Islet precursor cell (in vitro differentiated cells): ENCODE results near the gene DNASE1L2.
"Not testable (repeated sequence)": the region's sequence is repeated elsewhere in the genome, so short reads cannot be mapped to it uniquely, and the experiment has no call there.

Source experiments
- DNase-seq: peaks from one replicate; pipeline ENCODE4 v3.0.0-alpha.2; 2018

Gene DNASE1L2, protein sequence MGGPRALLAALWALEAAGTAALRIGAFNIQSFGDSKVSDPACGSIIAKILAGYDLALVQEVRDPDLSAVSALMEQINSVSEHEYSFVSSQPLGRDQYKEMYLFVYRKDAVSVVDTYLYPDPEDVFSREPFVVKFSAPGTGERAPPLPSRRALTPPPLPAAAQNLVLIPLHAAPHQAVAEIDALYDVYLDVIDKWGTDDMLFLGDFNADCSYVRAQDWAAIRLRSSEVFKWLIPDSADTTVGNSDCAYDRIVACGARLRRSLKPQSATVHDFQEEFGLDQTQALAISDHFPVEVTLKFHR

DNA sequence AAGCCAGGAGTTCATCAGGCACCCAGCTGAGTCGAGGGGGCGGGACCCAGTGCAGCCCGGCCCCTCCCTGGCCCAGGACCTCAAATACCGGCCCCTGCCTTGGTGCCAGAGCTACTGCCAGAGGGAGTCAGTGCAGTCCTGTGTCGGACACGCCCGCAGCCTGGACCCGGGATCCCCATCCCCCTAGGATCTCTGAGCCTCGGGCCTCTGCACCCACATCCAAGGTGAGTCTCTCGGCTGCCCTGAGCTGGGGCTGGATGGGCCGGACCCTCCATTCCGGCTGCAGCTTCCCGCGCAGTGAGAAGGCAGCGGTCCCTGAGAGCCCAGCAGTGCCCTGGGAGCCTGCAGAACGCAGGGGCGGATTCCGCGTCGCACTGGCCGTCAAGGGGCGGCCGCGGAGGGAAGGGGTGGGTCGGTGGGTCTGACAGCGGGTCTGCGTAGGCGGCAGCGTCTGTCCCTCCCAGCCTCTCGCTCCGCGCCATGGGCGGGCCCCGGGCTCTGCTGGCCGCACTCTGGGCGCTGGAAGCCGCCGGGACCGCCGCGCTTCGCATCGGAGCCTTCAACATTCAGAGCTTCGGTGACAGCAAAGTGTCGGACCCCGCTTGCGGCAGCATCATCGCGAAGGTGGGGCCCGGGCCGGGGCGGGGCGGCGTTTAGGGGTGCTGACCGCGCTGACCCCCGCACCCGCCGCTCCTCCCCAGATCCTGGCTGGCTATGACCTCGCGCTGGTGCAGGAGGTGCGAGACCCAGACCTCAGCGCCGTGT is at the start of gene DNASE1L2:
DNASE1L2 (plus strand) TSS at position 108 of the 765 bp plus-strand sequence; CDS start at position 481, 373 bp downstream.
- DNase-seq, result peak; percentile 85

DNA sequence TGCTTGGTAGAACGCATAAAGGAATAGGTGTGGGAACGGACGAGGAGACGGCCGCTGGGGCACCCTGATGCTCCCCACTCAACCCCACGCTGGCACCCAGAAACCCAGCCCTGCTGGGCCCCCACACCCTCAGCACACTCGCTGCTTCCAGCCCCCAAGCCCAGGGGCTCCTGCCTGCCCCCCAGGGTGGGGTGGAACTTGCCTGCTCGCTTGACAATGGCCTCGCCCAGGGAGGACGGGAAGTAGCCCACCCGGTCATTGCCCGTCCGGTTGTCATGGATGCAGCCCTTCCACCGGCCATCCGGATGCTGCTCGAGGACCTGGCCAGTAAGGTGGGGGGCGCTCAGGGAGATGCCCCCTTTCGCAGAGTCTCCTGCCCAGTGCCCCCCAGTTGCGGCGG is 49.7 kb upstream of the DNASE1L2 start:
- no peak for DNase-seq

DNA sequence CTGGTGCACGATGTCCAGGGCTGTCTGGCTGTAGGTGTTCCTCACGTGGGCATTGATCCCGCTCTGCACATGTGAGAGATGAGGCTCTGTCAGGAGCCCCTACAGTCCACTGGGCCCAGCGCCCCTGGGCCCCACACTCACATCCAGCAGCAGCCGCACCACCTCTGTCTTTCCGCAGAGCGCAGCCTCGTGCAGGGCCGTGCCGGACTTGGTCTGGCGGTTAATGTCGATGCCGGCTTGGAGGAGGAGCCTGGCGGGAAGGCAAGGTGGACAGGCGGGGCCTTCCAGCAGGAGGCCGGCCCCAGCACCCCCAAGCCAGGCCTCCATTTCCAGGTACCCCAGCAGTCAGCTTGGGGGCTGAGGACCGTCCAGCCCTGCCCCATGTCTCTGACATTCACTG is 49.0 kb upstream of the DNASE1L2 start:
- DNase-seq, result no peak

DNA sequence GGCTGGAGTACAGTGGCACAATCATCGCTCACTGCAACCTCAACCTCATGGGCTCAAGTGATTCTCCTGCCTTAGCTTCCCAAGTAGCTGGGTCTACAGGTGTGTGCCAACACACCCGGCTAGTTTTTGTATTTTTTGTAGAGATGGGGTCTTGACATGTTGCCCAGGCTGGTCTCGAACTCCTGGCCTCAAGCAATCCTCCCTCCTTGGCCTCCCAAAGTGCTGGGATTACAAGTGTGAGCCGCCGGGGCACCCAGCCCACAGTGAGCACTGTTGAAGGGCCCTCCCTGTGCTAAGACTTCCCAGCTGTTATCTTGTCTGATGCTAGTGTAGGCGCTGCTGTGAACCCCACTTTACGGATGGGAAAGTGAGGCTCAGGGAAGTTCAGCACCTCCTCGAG is 47.8 kb upstream of the DNASE1L2 start:
- DNase-seq, result no peak

DNA sequence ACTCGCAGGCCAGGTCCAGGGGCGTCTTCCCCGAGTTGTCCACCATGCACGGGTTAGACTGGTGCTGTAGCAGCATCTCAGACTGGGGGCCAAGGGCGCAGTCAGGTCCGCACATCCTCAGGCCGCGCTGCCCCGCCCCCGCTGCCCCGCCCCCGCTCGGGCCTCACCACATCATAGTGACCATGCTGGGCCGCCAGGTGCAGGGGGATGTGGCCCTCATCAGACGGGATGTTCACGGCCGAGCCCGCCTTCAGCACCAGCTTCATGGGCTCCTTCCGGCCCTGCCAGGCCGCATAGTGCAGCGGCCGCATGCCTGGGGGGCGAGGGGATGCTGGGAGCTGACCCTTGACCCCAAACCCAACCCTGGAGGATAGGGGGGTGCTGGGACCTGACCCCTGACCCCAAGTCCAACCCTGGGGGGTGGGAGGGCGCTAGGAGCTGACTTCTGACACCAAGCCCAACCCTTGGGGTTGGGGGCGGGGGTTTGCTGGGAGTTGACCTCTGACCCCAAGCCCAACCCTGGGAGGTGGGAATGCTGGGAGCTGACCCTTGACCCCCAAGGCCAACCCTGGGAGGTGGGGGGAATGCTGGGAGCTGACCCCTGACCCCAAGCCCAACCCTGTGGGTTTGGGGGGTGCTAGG is 46.9 kb upstream of the DNASE1L2 start:
- no peak for DNase-seq

DNA sequence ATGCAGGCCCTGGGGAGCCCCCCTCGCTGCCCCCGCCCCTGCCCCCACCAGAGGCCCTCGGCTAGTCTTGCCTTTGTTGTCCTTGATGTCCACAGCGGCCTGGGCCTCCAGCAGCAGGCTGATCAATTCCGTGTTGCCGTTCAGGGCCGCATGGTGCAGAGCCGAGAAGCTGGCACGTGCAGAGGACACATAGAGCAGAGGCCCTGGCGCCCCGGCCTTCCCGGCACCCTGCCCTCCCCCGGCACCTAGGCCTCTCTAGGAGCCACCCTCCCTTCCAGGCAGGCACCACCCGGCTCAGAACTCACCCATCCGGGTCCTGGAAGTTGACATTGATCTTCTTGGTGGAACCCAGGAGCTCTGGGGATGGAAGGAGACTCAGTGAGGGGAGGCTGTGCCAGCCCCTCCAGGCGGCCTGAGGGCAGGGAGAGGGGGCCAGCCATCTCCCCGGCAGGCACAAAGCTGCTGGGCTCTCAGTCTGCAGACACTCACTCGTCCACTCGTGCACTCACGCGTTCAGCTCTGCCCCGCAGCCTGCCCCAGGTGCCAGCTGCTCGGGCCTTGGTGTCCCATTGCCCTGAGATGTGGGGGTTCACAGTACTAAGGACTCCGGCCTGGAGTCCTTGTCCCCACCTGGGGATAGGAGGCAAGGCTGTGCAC is 46.1 kb upstream of the DNASE1L2 start:
- DNase-seq, result no peak

DNA sequence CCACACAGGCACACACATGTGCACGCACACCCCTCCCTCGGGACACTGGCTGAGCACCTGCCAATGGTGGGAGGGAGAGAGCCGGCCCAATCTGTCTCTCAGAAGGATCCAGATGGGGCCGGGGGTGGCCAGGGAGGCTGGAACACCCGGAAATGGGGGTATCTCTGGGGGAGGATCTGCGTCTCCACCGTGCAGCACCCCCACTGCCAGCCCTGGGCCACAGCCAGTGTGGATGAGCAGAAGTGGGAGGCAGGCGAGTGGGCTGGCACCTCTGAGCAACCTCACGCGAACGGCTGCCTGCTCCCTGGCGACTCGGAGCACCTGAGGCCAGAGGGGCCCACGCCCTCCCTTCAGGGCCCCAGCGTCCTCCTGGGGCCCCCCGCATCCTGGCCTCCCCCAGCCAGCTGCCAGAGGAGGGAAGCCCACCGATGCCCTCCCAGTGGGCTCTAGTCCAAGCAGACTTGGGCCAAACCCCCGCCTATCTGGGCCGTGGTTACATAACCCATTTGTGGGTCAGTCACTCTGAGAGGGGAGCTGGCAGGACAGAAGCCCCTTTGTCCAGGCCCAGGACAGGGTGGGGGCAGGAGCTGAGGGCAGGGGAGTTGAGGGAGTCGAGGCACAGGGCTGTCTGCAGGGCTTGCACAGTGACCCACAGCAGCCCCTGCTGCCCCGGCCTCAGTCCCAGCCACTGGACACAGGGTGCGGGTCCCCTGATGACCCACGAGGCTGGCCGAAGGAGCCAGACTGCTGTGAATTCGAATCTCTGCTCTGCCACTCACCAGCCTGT is 45.4 kb upstream of the DNASE1L2 start:
- DNase-seq, result no peak

DNA sequence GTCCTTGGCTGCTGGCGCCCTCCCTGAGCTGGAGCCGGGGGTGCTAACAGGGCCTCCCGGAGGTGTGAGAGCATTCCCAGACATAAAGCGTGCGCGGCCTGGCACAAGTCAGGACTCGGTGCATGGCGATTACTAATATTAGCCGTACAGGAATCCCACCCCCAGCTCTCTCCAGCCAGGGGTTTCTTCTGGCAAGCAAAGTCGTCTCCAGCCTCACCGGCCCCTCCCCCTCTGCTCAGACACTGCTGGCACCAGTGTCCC is 44.9 kb upstream of the DNASE1L2 start:
- no peak for DNase-seq

DNA sequence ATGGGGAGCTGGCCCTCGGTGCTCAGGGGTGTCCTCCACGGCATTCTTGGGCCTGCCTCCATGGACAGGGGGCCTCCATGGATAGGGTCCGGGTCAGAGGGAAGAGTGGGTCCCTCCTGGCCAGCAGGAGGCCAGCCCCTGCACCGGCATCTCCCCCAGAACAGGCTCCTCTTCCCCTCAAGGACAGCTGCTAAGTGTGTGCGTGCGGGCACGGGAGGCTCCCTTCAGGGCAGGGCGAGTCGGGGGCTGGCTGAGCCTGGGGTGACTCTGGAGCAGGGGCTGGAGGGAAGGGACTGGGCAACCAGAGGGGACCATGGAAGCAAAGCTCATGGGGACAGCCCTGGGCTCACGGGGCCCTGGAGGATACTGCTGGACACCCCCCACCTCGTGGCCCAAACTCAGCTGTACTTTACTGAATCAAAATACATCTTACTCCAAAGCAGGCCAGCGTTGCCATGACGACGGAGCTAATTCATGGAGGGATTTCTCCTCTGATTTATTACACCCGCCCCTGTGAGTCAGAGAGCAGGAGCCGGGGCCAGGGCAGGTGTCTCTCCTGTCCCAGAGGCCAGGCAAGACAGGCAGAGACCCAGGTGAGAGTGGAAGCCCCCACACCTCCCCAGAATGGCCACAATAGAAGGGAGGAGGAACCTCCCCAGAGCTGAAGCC is 41.9 kb upstream of the DNASE1L2 start:
- no peak for DNase-seq

DNA sequence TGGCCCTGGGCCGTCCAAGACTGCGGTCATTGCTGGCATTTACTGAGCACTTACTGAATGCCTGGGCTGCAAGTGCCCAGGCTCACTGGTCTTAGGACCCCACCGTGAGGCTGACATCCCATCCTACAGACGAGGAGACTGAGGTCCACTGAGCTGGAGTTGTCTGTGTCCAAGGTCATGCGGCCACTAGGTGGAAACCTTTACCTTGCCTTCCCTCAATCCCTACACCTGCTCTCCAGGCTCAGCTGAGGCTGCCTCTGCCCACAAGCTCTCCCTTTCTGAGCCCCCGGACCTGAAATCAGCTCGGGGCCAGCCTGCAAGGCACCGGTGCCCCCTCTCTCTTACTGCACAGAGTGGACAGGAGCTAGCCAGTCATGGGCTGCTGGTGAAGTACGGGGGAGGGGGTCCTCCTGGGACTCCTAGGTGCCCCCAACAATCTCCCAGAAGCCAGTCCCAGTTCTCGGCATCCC is 41.4 kb upstream of the DNASE1L2 start:
- peak; percentile 87 for DNase-seq

DNA sequence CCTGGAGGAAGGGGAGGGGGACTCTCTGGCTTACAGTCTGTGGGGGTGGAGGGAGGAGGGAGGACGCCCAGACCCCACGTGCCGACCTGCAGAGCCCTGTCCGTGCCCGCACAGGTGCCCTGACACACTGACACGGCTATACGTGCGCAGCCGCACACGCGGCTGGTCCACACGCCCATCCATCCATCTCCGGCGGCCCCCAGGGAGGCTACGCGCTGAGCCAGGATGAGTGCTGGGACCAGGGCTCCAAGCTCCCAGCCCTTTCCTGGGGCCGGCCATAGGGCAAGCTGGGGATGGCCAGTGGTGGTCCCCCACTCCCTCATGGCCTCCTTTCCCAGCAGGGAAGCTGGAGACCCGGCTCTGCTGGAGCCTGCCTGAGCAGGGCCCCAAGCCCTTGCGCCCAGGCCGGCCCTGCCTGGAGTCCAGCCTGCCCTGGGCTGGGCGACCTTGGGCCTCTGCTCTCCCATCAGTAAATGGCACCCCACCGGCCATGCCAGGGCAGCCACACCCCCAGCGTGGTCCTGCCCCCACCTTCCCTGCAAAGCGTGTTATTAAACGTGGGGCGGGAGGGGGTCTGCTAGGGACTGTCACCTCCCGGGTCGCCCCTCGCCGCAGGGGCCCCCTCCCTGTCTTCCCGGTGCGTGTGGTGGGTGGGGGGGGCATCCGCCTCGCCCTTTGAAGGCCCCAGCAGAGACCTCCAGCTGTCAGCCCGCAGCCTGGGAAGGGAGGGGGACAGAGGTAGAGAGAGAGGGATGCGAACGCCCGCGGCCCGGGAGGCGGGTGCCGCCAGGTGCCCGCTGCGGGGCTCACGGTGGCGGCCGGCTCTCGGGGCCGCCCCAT is 40.7 kb upstream of the DNASE1L2 start:
- no peak for DNase-seq

DNA sequence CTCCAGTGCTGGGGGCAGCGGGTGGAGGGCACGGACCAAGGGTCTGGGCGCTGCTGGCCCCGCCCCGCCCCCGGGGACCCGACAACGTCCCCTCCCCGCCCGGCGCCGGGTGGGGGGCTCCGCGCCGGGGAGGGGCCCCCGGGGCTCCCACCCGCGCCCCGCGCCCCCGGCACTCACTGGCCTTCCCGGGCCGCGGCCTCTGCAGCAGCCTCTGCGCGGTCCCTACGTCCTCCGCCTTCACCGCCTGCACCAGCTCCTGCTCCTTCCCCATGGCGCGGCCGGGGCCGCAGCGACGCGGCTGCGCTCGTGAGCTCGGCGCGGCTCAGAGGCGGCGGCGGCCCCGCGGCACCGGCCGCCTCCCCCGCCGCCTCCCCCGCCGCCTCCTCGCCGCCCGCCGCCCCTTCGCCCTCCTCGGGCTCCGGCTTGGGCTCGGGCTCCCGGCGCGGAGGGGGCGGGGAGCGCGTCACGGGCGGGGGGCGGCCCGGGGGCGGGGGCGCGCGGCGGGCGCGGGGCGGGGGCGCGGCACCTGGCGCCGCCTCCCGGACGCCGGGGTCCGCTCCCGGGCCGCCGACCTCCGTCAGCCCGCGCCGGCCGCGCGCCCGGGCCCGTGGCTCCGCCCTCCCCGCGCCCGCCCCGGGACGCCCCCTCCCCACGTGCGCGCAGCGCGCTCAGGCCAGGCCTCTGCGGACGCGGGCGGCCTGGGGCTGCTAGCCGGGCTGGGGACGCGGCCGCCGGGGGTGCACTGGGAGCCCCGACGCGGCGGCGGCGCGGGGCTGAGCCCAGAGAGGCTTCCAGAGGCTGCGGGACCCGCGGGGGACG is 39.9 kb upstream of the DNASE1L2 start, which contains the start of gene CASKIN1:
CASKIN1 (minus strand) TSS at position 444 of the 819 bp plus-strand sequence; CDS start at position 271, 173 bp downstream.
- DNase-seq, result no peak

DNA sequence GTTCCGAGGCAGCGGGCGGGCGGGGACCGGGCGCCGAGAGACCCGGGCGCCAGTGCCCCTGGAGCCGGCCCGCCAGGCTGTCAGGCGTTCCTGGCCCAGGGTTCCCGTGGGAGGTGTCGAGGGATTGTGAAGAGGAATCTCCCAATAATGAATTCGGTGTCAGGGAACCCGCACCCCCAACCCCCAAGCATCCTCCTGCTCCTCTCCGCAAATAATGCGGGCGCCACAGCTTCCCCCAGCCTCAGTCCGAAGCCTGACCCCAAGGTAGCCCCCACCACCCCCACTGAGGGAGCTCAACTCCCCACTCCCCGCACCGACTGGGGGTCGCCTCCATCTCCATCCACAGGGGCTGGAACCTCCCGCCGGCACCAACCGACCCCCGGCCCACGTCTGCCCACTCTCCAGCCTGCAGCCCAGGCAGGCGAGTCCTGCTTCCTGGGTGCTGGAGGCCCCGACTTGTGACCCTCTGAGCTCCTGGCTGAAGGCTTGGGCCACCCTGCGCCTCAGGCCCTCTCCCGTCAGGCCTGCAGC is 39.2 kb upstream of the DNASE1L2 start:
- DNase-seq, result no peak

DNA sequence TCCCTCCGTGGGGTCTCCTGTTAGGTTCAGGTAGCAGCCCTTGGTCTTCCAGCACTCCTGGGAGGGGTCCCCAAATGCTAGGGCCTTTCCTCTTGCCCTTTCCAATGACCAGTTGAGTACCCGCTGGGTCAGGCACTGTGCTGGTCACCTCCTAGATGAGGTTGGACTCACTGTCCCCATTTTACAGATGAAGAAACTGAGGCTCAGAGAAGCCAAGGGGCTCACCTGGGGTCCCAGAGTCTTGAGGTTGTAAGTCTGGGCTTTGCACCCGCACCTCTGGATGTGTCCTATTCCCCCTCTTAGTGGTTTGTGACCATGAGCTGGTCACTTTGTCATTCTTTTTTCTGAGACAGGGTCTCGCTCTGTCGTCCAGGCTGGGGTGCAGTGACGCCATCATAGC is 38.5 kb upstream of the DNASE1L2 start:
- no peak for DNase-seq

DNA sequence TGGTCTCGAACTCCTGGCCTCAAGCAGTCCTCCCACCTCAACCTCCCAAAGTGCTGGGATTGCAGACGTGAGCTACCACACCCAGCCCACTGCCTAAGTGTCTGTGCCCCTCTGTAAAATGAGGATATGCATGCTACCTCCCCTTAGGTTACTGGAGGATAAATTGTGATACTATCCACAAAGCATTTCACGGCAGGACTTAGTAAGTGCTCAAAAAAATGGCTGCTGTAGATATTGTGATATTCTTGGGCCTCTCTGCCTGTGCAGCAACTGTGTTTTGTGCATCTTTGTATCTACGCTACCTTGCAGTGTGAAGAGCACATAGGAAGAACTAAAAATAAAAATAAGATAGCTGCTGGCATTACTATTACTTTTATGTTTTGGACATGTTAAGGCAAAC is 38.0 kb upstream of the DNASE1L2 start:
- no peak for DNase-seq

DNA sequence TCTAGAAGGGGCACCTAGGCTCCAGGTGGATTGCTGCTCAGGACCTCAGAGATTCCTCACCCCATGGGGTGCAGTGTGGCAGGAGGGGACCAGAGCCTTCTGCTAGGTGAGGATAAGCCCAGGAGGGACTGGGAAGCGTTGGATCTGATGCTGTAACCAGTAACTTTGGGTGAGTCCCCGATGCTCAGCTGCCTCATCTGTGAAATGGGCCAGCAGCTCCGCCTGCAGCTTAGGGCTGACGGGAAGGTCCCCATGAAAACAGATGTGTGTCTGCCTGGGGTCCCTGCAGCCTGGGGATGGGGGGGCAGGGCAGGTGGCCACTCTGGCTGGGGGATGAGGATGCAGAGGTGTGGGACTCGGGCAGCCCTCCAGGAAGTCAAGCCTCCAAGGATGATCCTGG is 37.1 kb upstream of the DNASE1L2 start:
- no peak for DNase-seq

DNA sequence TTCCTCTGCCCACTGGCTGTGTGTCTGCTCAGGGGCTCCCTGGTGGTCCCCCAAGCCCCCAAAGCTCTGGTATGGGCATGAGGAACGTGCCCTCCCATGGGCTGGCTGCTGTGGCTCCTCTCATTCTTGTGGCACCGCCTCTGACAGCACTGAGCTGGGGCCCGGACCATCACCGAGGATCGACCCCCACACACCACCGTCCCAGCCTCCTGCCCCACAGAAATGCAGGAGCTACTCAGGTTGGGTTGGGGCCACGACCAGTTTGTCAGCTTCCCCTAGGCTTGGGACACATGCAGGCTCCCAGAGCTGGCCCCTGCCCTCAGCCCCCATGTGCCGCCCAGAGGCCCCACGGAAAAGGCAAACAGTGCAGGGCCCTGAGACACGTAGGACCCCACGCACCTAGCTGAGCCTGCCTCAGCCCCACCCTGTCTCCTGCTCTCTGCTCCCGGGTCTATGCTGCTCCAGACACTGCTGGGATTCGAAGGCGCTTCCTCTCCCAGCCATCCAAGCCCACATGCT is 36.6 kb upstream of the DNASE1L2 start:
- DNase-seq, result no peak

DNA sequence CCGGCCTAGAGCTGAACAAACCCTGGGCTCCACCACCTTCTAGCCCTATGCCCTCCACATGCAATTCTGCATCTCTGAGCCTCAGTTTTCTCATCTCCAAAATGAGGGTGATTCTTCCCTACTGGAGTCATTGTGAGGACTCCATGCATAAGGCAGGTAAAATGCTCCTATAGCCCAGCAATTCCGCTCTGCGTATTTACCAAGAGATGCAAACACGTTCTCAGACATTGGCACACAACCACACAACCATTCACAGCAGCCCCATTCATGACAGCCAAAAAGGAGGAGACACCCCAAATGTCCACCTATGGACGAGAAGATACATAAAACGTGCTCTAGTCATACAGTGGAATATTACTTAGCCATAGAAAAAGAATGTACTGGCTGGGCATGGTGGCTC is 35.9 kb upstream of the DNASE1L2 start:
- no peak for DNase-seq

DNA sequence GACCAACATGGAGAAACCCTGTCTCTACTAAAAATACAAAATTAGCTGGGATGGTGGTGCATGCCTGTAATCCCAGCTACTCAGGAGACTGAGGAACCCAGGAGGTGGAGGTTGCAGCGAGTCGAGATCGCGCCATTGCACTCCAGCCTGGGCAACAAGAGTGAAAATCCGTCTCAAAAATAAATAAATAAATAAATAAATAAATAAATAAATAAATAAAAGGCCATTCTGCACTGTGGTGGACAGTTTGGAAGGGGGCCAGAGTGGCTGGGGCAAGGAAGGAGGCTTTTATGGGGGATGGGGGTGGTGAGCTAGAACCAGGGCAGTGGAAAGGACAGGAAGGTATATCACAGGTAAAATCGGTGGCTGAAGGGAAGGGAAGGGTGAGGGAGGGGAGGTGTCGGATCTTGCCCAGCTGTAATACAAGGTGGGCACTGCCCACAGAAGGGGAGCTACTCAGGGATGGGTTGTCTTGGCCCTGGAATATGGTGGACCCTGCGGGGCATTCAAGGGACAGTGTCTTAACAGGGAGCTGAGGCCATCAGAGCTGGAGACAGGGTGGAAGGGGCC is 33.0 kb upstream of the DNASE1L2 start:
- not testable (repeated sequence) for DNase-seq
